ENCODE measurements around the gene CELF2. TPM values are rescaled to one million over a fixed set of nuclear protein-coding genes. Genes with fewer than 3 reads are reported as not detected.
A peak's percentile ranks its signal among the peaks of the same experiment; 100 is the strongest.

Gene CELF2
- polyA plus RNA-seq, 1 donor from 2014 or later: 55.5 TPM

GRCh38 chr10:11020548-11020942, 2.9 kb downstream of the CELF2 start:
- Histone ChIP-seq H2AFZ (ENCODE audit: low read depth, low read length) (no peak overlapping the region), H3K36me3 (ENCODE audit: insufficient read depth, low read length) (no peaks in the 10 kb centered on the region), H3K4me3 (ENCODE audit: low read length) (peak overlapping the region; percentile 71), H3K27me3 (ENCODE audit: insufficient read depth, low read depth, low read length) (no peaks in the 10 kb centered on the region), H3K27ac (ENCODE audit: low read length) (no peak overlapping the region), H3F3A (ENCODE audit: insufficient read depth, low read length, poor library complexity, severe bottlenecking) (no peaks in the 10 kb centered on the region), H3K9ac (ENCODE audit: low read length) (no peak overlapping the region), H3K79me2 (replicated peaks; ENCODE audit: insufficient read depth, low read length) (peaks cover 63% of the 10 kb centered on the region), H3K9me2 (ENCODE audit: insufficient read depth, low read length) (no peaks in the 10 kb centered on the region), H3K9me3 (ENCODE audit: low read length) (no peaks in the 10 kb centered on the region), H4K20me1 (ENCODE audit: insufficient read depth) (no peaks in the 10 kb centered on the region), H3K4me2 (ENCODE audit: low read length) (peak overlapping the region; percentile 96)
- TF ChIP-seq EZH2 (IDR thresholded peaks at IDR 0.05; ENCODE audit: borderline replicate concordance, insufficient read depth, low read length, poor library complexity, severe bottlenecking) (no peak), CTCF (IDR thresholded peaks at IDR 0.05; ENCODE audit: poor library complexity, severe bottlenecking) (no peak), RAD21 (conservative IDR thresholded peaks at IDR 0.05) (no peak), MXI1 (conservative IDR thresholded peaks at IDR 0.05; ENCODE audit: poor library complexity, severe bottlenecking) (no peak), REST (IDR thresholded peaks at IDR 0.05; ENCODE audit: borderline replicate concordance) (no peak), TAF1 (IDR thresholded peaks at IDR 0.05; ENCODE audit: low read depth) (no peak), POLR2AphosphoS5 (IDR thresholded peaks at IDR 0.05) (no peak), SMC3 (conservative IDR thresholded peaks at IDR 0.05; ENCODE audit: poor library complexity) (no peak), EP300 (conservative IDR thresholded peaks at IDR 0.05; ENCODE audit: poor library complexity, severe bottlenecking) (no peak)

- Histone ChIP-seq H3K4me3 (ENCODE audit: low read length) (no peak overlapping the region), H3K4me2 (ENCODE audit: low read length) (no peak overlapping the region), H3K79me2 (replicated peaks; ENCODE audit: insufficient read depth, low read length) (peaks cover 70% of the 10 kb centered on the region)
Measured at GRCh38 chr10:11022213-11022612, 4.5 kb downstream of the CELF2 start.

More at GRCh38 chr10:11022213-11022612, 4.5 kb downstream of the CELF2 start:
- H3K9me3 ChIP-seq (ENCODE audit: low read length): no peaks in the 10 kb centered on the region
- H3K36me3 ChIP-seq (ENCODE audit: insufficient read depth, low read length): no peaks in the 10 kb centered on the region
- no peaks in the 10 kb centered on the region for H3K9me2 ChIP-seq (ENCODE audit: insufficient read depth, low read length)
- no peaks in the 10 kb centered on the region for H3F3A ChIP-seq (ENCODE audit: insufficient read depth, low read length, poor library complexity, severe bottlenecking)
- no peaks in the 10 kb centered on the region for H4K20me1 ChIP-seq (ENCODE audit: insufficient read depth)
- H2AFZ ChIP-seq (ENCODE audit: low read depth, low read length): no peak overlapping the region
- no peak overlapping the region for H3K9ac ChIP-seq (ENCODE audit: low read length)
- H3K27ac ChIP-seq (ENCODE audit: low read length): no peak overlapping the region
- TF ChIP-seq EP300 (conservative IDR thresholded peaks at IDR 0.05; ENCODE audit: poor library complexity, severe bottlenecking) (no peak), EZH2 (IDR thresholded peaks at IDR 0.05; ENCODE audit: borderline replicate concordance, insufficient read depth, low read length, poor library complexity, severe bottlenecking) (no peak), TAF1 (IDR thresholded peaks at IDR 0.05; ENCODE audit: low read depth) (no peak), RAD21 (conservative IDR thresholded peaks at IDR 0.05) (no peak), MXI1 (conservative IDR thresholded peaks at IDR 0.05; ENCODE audit: poor library complexity, severe bottlenecking) (no peak), SMC3 (conservative IDR thresholded peaks at IDR 0.05; ENCODE audit: poor library complexity) (no peak), REST (IDR thresholded peaks at IDR 0.05; ENCODE audit: borderline replicate concordance) (no peak), POLR2AphosphoS5 (IDR thresholded peaks at IDR 0.05) (no peak), CTCF (IDR thresholded peaks at IDR 0.05; ENCODE audit: poor library complexity, severe bottlenecking) (no peak)
- no peaks in the 10 kb centered on the region for H3K27me3 ChIP-seq (ENCODE audit: insufficient read depth, low read depth, low read length)
